Measurements from ENCODE around the gene RNF43.
"Not testable (repeated sequence)": the region's sequence is repeated elsewhere in the genome, so short reads cannot be mapped to it uniquely, and the experiment has no call there.

Gene RNF43

GRCh38 chr17:58410714-58411407, 6.5 kb downstream of the RNF43 start:
- TF ChIP-seq POLR2AphosphoS5 (IDR thresholded peaks at IDR 0.05; ENCODE audit: low read depth, low read length) (no peak), SPI1 (IDR thresholded peaks at IDR 0.05; ENCODE audit: low read depth, low read length) (no peak), POLR2A (IDR thresholded peaks at IDR 0.05; ENCODE audit: low read depth, low read length) (no peak), PAX5 (IDR thresholded peaks at IDR 0.05; ENCODE audit: insufficient read depth, low read length, severe bottlenecking) (no peak), TAF1 (IDR thresholded peaks at IDR 0.05; ENCODE audit: low read depth, low read length) (no peak), POU2F2 (IDR thresholded peaks at IDR 0.05; ENCODE audit: low read depth, low read length) (no peak)
- no peak for FAIRE-seq

GRCh38 chr17:58409432-58409831, 7.9 kb downstream of the RNF43 start:
- TF ChIP-seq TAF1 (IDR thresholded peaks at IDR 0.05; ENCODE audit: low read depth, low read length) (no peak), POU2F2 (IDR thresholded peaks at IDR 0.05; ENCODE audit: low read depth, low read length) (no peak), POLR2A (IDR thresholded peaks at IDR 0.05; ENCODE audit: low read depth, low read length) (no peak), POLR2AphosphoS5 (IDR thresholded peaks at IDR 0.05; ENCODE audit: low read depth, low read length) (no peak), PAX5 (IDR thresholded peaks at IDR 0.05; ENCODE audit: insufficient read depth, low read length, severe bottlenecking) (no peak), SPI1 (IDR thresholded peaks at IDR 0.05; ENCODE audit: low read depth, low read length) (no peak)
- DNase-seq (ENCODE audit: insufficient read length, low spot score) (no peak), FAIRE-seq (no peak)

More at GRCh38 chr17:58410714-58411407, 6.5 kb downstream of the RNF43 start:
- DNase-seq (ENCODE audit: insufficient read length, low spot score), result no peak

GRCh38 chr17:58403311-58403710, 14.0 kb downstream of the RNF43 start:
- FAIRE-seq (no peak), DNase-seq (ENCODE audit: insufficient read length, low spot score) (no peak)
- TF ChIP-seq POLR2A (IDR thresholded peaks at IDR 0.05; ENCODE audit: low read depth, low read length) (no peak), SPI1 (IDR thresholded peaks at IDR 0.05; ENCODE audit: low read depth, low read length) (no peak), PAX5 (IDR thresholded peaks at IDR 0.05; ENCODE audit: insufficient read depth, low read length, severe bottlenecking) (no peak), POLR2AphosphoS5 (IDR thresholded peaks at IDR 0.05; ENCODE audit: low read depth, low read length) (no peak), TAF1 (IDR thresholded peaks at IDR 0.05; ENCODE audit: low read depth, low read length) (no peak), POU2F2 (IDR thresholded peaks at IDR 0.05; ENCODE audit: low read depth, low read length) (no peak)

GRCh38 chr17:58402679-58403078, 14.7 kb downstream of the RNF43 start:
- FAIRE-seq (no peak), DNase-seq (ENCODE audit: insufficient read length, low spot score) (no peak)
- no peak for TF ChIP-seq SPI1 (IDR thresholded peaks at IDR 0.05; ENCODE audit: low read depth, low read length)
- no peak for TF ChIP-seq POLR2A (IDR thresholded peaks at IDR 0.05; ENCODE audit: low read depth, low read length)
- TF ChIP-seq PAX5 (IDR thresholded peaks at IDR 0.05; ENCODE audit: insufficient read depth, low read length, severe bottlenecking), result no peak
- TF ChIP-seq POLR2AphosphoS5 (IDR thresholded peaks at IDR 0.05; ENCODE audit: low read depth, low read length), result no peak
- TF ChIP-seq POU2F2 (IDR thresholded peaks at IDR 0.05; ENCODE audit: low read depth, low read length), result no peak

- TF ChIP-seq SPI1 (IDR thresholded peaks at IDR 0.05; ENCODE audit: low read depth, low read length) (no peak), TAF1 (IDR thresholded peaks at IDR 0.05; ENCODE audit: low read depth, low read length) (no peak), POLR2A (IDR thresholded peaks at IDR 0.05; ENCODE audit: low read depth, low read length) (no peak), POU2F2 (IDR thresholded peaks at IDR 0.05; ENCODE audit: low read depth, low read length) (no peak), PAX5 (IDR thresholded peaks at IDR 0.05; ENCODE audit: insufficient read depth, low read length, severe bottlenecking) (no peak), POLR2AphosphoS5 (IDR thresholded peaks at IDR 0.05; ENCODE audit: low read depth, low read length) (no peak)
- peak; percentile 31 for FAIRE-seq
- no peak for DNase-seq (ENCODE audit: insufficient read length, low spot score)
Measured at GRCh38 chr17:58402047-58402446, 15.3 kb downstream of the RNF43 start.

GRCh38 chr17:58401287-58401686, 16.0 kb downstream of the RNF43 start:
- TF ChIP-seq PAX5 (IDR thresholded peaks at IDR 0.05; ENCODE audit: insufficient read depth, low read length, severe bottlenecking) (no peak), POLR2A (IDR thresholded peaks at IDR 0.05; ENCODE audit: low read depth, low read length) (no peak), SPI1 (IDR thresholded peaks at IDR 0.05; ENCODE audit: low read depth, low read length) (no peak)
- DNase-seq (ENCODE audit: insufficient read length, low spot score) (no peak), FAIRE-seq (no peak)

GRCh38 chr17:58400826-58401225, 16.5 kb downstream of the RNF43 start:
- TF ChIP-seq POLR2AphosphoS5 (IDR thresholded peaks at IDR 0.05; ENCODE audit: low read depth, low read length), result no peak
- no peak for TF ChIP-seq POLR2A (IDR thresholded peaks at IDR 0.05; ENCODE audit: low read depth, low read length)
- FAIRE-seq (no peak), DNase-seq (ENCODE audit: insufficient read length, low spot score) (no peak)

GRCh38 chr17:58399974-58400373, 17.4 kb downstream of the RNF43 start:
- TF ChIP-seq TAF1 (IDR thresholded peaks at IDR 0.05; ENCODE audit: low read depth, low read length) (no peak), PAX5 (IDR thresholded peaks at IDR 0.05; ENCODE audit: insufficient read depth, low read length, severe bottlenecking) (no peak), POLR2A (IDR thresholded peaks at IDR 0.05; ENCODE audit: low read depth, low read length) (no peak), POLR2AphosphoS5 (IDR thresholded peaks at IDR 0.05; ENCODE audit: low read depth, low read length) (no peak), SPI1 (IDR thresholded peaks at IDR 0.05; ENCODE audit: low read depth, low read length) (no peak), POU2F2 (IDR thresholded peaks at IDR 0.05; ENCODE audit: low read depth, low read length) (no peak)
- no peak for DNase-seq (ENCODE audit: insufficient read length, low spot score)
- no peak for FAIRE-seq

- no peak for DNase-seq (ENCODE audit: insufficient read length, low spot score)
- TF ChIP-seq POLR2A (IDR thresholded peaks at IDR 0.05; ENCODE audit: low read depth, low read length) (no peak), POLR2AphosphoS5 (IDR thresholded peaks at IDR 0.05; ENCODE audit: low read depth, low read length) (no peak), TAF1 (IDR thresholded peaks at IDR 0.05; ENCODE audit: low read depth, low read length) (no peak), POU2F2 (IDR thresholded peaks at IDR 0.05; ENCODE audit: low read depth, low read length) (no peak), PAX5 (IDR thresholded peaks at IDR 0.05; ENCODE audit: insufficient read depth, low read length, severe bottlenecking) (no peak), SPI1 (IDR thresholded peaks at IDR 0.05; ENCODE audit: low read depth, low read length) (no peak)
- FAIRE-seq, result no peak
Measured at GRCh38 chr17:58398574-58399266, 18.6 kb downstream of the RNF43 start.

- FAIRE-seq; DNase-seq (ENCODE audit: insufficient read length, low spot score): not testable (repeated sequence)
Measured at GRCh38 chr17:58397421-58397820, 19.9 kb downstream of the RNF43 start.

All from GM12891 (cell line).